Epithelial cell of esophagus (primary cell): Measurements from ENCODE around the gene CHST2.

Source experiments
- DNase-seq: peaks from one replicate; pipeline ENCODE4 v3.0.0; 2010; ENCODE audit warnings: low read depth
- H3K4me3 ChIP-seq: 2 replicates; pipeline ENCODE4 v1.5.1; 2011; ENCODE audit warnings: mild to moderate bottlenecking, low read length, control low read depth
- CTCF ChIP-seq: IDR thresholded peaks from 2 replicates; pipeline ENCODE4 v1.5.1; 2011; ENCODE audit warnings: low read depth, mild to moderate bottlenecking, low read length, control low read depth, inconsistent platforms; ENCODE audit not compliant: insufficient read depth; ENCODE audit errors: missing control alignments

The CHST2 gene

GRCh38 chr3:143172795-143173145 is 53.2 kb downstream of the CHST2 start:
- no peak for TF ChIP-seq CTCF
- DNase-seq: no peak
- H3K4me3 ChIP-seq: no peak overlapping the region

DNA sequence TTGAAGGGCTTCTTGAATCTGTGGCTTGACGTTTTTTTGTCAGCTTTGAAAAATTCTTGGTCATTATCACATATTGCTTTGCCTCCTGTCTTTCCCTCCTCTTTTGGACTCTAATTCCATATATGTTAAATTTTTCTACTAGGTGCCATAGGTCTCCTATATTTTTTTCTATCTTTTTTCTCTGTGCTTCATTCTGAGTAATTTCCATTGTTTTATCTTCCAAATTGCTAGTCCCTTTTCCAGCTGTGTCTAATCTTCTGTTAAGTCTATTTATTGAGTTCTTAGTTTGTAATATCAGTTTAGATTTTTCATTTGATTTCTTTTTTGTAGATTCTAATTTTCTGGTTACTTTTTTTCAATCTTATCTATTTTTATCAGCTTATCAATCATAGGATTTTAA is 53.7 kb downstream of the CHST2 start:
- no peak for TF ChIP-seq CTCF
- no peak overlapping the region for H3K4me3 ChIP-seq
- no peak for DNase-seq
